GM12801 (cell line): ENCODE measurements around the gene CFAP61.

Experiments
- TF ChIP-seq, protein P1 (sequence below): IDR thresholded peaks from one replicate; pipeline ENCODE4 v1.5.1; 2011; ENCODE audit warnings: control low read depth; ENCODE audit not compliant: insufficient read length; ENCODE audit errors: extremely low read depth

CFAP61 gene

DNA sequence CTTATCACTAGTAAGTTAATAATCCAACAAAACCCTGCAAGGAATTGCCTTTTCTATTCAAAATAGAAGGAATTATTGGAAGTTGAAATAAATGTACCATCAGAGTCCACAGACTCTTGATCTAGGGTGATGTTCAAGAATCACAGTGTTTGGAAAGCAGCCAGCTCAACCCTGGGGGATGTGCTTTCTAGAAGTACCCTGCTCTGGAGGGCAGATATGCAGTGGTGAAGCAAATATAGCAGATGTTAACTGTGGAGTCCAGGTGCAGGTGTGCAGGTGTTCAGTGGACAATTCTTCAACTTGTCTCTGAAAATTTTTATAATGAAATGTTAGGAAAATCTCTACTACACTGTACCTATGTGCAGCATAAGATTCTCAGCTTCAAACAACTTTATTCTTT lies 306.5 kb downstream of the CFAP61 start:
- TF ChIP-seq, protein P1, sequence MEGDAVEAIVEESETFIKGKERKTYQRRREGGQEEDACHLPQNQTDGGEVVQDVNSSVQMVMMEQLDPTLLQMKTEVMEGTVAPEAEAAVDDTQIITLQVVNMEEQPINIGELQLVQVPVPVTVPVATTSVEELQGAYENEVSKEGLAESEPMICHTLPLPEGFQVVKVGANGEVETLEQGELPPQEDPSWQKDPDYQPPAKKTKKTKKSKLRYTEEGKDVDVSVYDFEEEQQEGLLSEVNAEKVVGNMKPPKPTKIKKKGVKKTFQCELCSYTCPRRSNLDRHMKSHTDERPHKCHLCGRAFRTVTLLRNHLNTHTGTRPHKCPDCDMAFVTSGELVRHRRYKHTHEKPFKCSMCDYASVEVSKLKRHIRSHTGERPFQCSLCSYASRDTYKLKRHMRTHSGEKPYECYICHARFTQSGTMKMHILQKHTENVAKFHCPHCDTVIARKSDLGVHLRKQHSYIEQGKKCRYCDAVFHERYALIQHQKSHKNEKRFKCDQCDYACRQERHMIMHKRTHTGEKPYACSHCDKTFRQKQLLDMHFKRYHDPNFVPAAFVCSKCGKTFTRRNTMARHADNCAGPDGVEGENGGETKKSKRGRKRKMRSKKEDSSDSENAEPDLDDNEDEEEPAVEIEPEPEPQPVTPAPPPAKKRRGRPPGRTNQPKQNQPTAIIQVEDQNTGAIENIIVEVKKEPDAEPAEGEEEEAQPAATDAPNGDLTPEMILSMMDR: no peak

GRCh38 chr20:20359628-20360027 lies 307.3 kb downstream of the CFAP61 start:
- TF ChIP-seq, protein P1: no peak

DNA sequence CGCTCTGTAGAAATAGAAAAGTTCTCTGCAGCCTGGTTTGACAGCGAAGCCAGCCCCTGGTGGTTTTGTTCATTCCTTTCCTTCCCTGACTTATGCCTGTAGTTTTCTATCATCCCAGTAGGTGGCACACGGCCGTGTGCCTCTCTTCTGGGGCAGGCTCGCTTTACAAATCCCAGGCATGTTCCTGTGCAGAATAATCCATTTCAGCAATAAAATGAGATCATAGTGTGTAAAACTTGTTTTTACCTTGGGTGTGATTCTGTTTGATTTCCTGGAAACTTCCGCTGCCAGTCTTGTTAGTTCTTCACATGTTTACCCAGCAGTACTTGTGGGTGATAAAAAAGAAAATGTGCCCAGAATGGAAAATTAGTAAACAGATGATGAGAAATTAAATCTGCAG lies 308.1 kb downstream of the CFAP61 start:
- TF ChIP-seq, protein P1: peak; percentile 4

DNA sequence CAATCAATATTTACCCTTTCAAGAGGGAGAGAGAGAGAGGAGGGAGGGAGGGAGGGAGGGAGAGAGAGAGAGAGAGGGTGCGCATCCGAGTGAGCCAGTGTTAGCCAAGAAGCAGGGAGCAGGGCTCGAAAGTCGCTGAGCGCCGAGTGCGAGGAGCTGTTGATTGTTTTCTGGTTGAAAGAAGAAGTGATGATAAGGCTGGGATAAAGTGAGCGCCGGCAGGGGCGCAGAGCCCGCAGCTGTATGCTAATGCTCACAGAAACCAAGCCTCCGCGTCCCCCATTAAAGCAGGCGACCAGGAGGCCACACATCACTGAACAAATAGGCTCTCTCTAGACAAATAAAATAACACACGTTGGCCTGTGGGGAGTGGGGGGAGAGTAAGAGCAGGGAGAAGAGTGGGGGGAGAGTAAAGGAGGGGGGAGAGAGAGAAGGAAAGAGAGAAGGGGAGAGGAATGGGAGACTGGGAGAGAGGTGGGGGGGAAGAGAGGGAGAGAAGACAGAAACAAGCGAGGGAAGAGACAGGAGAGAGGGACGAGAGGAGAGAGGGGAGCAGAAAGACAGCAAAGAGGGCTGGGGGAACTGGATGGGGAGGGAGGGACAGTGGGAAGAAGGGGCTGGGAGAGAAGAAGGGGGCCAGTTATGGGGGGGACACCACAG lies 310.6 kb downstream of the CFAP61 start:
- TF ChIP-seq, protein P1: no peak

DNA sequence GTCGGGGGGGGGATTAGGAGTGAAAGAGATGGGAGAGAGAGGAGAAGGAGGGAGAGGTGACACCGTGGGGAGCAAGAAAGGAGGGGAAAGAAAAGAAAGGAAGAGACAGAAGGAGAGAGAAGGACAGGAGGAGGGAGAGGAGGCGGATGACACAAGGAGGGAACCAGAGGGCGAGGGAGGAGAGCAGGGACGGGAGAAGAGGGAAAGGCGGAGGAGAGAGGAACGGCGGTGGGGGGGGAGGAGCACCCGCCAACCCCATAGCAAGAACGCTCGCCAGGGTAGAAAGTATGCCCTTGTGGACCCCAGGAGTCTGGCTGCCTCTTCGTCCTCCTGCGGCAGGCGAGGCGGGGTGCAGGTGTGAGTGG lies 311.1 kb downstream of the CFAP61 start:
- TF ChIP-seq, protein P1: no peak

DNA sequence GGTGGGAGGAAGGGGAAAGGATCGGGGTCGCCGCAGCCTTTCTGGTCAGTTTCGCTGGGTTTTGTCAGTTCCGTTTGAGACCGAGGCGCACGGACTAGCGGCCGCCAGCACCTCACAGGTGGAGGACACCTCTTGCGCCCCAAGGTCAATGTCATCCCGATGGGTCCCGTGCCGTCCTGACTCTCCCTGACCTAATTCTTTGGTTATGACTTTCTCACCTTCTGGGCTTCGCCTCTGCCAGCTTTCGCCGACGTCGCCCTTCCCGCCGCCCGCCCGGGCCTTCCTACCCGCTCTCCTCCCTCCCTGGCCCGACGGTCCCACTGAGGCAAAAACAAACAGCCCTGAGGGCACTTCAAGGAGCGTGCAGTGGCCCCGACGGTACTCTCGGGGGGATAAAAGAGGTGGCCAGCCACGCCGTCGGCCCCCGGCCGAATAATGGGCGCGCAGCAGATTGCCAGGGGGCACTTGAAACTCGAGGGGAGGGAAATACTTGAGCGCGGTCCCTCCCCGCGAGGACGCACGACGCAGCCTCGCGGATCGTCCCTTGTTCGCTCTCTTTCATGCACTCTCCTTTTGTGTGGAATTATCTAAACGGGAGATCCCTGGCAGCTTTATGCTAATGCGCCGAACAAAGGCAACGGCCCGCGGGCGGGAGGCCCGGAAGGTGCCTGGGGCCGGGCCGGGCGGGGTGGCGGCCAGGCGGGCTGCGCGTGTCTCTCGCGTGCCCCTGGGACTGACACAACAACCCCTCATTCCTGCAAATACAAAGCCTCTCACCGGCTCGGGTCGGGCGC lies 311.7 kb downstream of the CFAP61 start:
- TF ChIP-seq, protein P1: no peak

- TF ChIP-seq, protein P1: no peak
These were observed 312.5 kb downstream of the CFAP61 start for GRCh38 chr20:20364593-20365479.
